Panc1 (cell line): Measurements from ENCODE around the gene EEF1A2. TPM values are rescaled to one million over a fixed set of nuclear protein-coding genes. Genes with fewer than 3 reads are reported as not detected.

Experiments
- ATAC-seq: fragments of 200-7000 bp; cut with Tn5 transposase; 2 replicates; pipeline ENCODE4 v1.9.1; 2020; ENCODE audit warnings: mild to moderate bottlenecking, moderate library complexity
- BruUV-seq: library from RNA; stranded (reverse); fragments of 400-500 nt; replicated peaks from 2 replicates; lab custom pipeline; 2021; lab: Mats Ljungman, UMichigan
- CTCF ChIA-PET: fragments of 300-600 bp; sonication (Branson Sonifier 250); formaldehyde crosslinking; loops from one replicate; lab custom pipeline; 2022; ENCODE audit warnings: antibody characterized with exemption; lab: Charles Lee
- POLR2A ChIA-PET: fragments of 300-600 bp; sonication (Branson Sonifier 250); formaldehyde crosslinking; loops from one replicate; lab custom pipeline; 2022; ENCODE audit warnings: antibody characterized with exemption; lab: Charles Lee
- DNase-seq: peaks from one replicate; pipeline ENCODE4 v3.0.0-alpha.2; 2010; ENCODE audit warnings: low read depth, low spot score
- H3K27ac ChIP-seq: 2 replicates; pipeline ENCODE4 v1.5.1; 2011; ENCODE audit warnings: mild to moderate bottlenecking, low read length, inconsistent platforms
- H3K27me3 ChIP-seq: fragments of 200-500 bp; sonication (Bioruptor generic); 2 replicates; pipeline ENCODE4 v1.6.0; 2014; ENCODE audit warnings: low read length, inconsistent platforms; ENCODE audit not compliant: control insufficient read depth, insufficient read depth
- H3K36me3 ChIP-seq: fragments of 200-500 bp; sonication (Bioruptor generic); 2 replicates; pipeline ENCODE4 v1.5.1; 2014; ENCODE audit warnings: inconsistent platforms, mild to moderate bottlenecking, low read length, moderate library complexity; ENCODE audit not compliant: control insufficient read depth, insufficient read depth
- H3K4me1 ChIP-seq: 2 replicates; pipeline ENCODE4 v1.5.1; 2011; ENCODE audit warnings: inconsistent platforms, mild to moderate bottlenecking, low read length, moderate library complexity; ENCODE audit not compliant: control insufficient read depth, insufficient read depth
- H3K4me3 ChIP-seq, 2 experiments: 2 replicates each; pipeline ENCODE4 v1.5.1; 2011 to 2012; ENCODE audit warnings: low read depth in 2 of 2, low read length in 2 of 2, mild to moderate bottlenecking in 2 of 2, inconsistent platforms in 1 of 2, moderate library complexity in 1 of 2
- H3K9me3 ChIP-seq: fragments of 200-500 bp; sonication (Bioruptor generic); 2 replicates; pipeline ENCODE4 v1.5.1; 2014; ENCODE audit warnings: low read depth, mild to moderate bottlenecking, inconsistent platforms, low read length, moderate library complexity; ENCODE audit not compliant: control insufficient read depth, insufficient read depth
- POLR2AphosphoS5 ChIP-seq: IDR thresholded peaks from 2 replicates; pipeline ENCODE4 v1.6.1; 2012; ENCODE audit warnings: mild to moderate bottlenecking, low read depth, low read length, moderate library complexity
- SIN3A ChIP-seq: IDR thresholded peaks from 2 replicates; pipeline ENCODE4 v1.6.1; 2012; ENCODE audit warnings: low read depth, mild to moderate bottlenecking, low read length, moderate library complexity, borderline replicate concordance; ENCODE audit not compliant: insufficient read depth
- TCF7L2 ChIP-seq: IDR thresholded peaks from 2 replicates; pipeline ENCODE4 v1.6.1; 2011; ENCODE audit warnings: mild to moderate bottlenecking, low read depth, low read length, inconsistent platforms
- in situ Hi-C: cut with HindIII; loops from 2 replicates; pipeline ENCODE4 v1.10.0; 2016; ENCODE audit warnings: low sequenced_read_pairs, low pct_unique_long_range_greater_than_20kb
- intact Hi-C: fragments of 100-400 bp; cut with micrococcal nuclease; formaldehyde crosslinking; loops from one replicate; pipeline ENCODE4 v1.10.0; 2022; ENCODE audit not compliant: unreplicated experiment
- total RNA-seq: library from RNA; stranded (reverse); gene quantifications from one replicate; pipeline ENCODE4 v1.2.1, GENCODE V29; 2021; ENCODE audit not compliant: unreplicated experiment
- TF ChIP-seq, protein P1 (sequence below), 2 experiments: IDR thresholded peaks; 2 replicates each; pipeline ENCODE4 v1.6.1; 2011 to 2012; ENCODE audit warnings: low read depth in 2 of 2, control low read depth in 1 of 2, low read length in 1 of 2, mild to moderate bottlenecking in 1 of 2, moderate library complexity in 1 of 2; ENCODE audit not compliant: insufficient read depth in 1 of 2
- TF ChIP-seq, protein P2 (sequence below): fragments of 450-650 bp; IDR thresholded peaks from 2 replicates; pipeline ENCODE4 v1.5.1; 2017; ENCODE audit warnings: mild to moderate bottlenecking

Gene EEF1A2
- total RNA-seq, 1 experiment from 2014 or later = 178 TPM

DNA sequence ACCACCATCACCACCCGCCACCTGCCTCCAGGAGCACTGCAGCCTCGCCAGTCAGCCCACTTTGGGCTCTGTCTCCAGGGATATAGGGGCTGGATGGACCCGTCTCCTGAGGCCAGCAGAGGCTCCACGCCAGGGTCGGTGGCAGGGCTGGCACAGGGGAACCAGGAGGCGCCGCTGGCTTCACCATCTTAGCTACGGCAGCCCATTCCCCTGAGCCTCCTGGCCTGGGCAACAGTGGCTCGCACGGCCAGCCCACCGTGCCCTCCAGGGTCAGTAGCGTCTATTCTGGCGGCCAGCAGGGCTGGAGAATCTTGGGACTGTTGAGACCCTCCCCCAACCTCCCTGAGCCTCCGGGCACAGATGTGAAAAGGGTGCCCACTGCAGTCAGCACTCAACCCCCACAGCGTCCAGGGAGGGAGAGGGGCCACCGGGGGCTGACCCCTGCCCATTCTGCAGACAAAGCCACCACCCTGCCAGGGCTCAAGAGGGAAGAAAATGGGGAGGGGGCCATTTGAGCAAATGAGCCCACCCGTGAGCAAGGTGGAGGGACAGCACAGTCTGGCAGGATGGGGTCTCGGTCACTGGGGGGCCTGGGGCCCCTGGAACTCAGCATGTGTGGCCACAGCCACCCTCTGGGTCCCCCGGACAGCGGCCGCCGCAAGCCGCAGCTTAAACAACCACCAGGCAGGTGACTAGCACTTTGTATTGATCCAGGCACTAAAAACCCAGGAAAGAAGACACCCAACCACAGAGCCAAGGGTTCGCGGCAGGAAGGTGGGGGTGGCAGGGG is 55.1 kb downstream of the EEF1A2 start:
- Histone ChIP-seq H3K9me3 (no peaks in the 10 kb centered on the region), H3K27ac (no peak overlapping the region), H3K4me1 (peaks cover 9% of the 10 kb centered on the region; the same call in 1 of the 2 replicates), H3K27me3 (no peaks in the 10 kb centered on the region), H3K36me3 (no peaks in the 10 kb centered on the region), H3K4me3 (no peak overlapping the region)
- TF ChIP-seq, protein P1, sequence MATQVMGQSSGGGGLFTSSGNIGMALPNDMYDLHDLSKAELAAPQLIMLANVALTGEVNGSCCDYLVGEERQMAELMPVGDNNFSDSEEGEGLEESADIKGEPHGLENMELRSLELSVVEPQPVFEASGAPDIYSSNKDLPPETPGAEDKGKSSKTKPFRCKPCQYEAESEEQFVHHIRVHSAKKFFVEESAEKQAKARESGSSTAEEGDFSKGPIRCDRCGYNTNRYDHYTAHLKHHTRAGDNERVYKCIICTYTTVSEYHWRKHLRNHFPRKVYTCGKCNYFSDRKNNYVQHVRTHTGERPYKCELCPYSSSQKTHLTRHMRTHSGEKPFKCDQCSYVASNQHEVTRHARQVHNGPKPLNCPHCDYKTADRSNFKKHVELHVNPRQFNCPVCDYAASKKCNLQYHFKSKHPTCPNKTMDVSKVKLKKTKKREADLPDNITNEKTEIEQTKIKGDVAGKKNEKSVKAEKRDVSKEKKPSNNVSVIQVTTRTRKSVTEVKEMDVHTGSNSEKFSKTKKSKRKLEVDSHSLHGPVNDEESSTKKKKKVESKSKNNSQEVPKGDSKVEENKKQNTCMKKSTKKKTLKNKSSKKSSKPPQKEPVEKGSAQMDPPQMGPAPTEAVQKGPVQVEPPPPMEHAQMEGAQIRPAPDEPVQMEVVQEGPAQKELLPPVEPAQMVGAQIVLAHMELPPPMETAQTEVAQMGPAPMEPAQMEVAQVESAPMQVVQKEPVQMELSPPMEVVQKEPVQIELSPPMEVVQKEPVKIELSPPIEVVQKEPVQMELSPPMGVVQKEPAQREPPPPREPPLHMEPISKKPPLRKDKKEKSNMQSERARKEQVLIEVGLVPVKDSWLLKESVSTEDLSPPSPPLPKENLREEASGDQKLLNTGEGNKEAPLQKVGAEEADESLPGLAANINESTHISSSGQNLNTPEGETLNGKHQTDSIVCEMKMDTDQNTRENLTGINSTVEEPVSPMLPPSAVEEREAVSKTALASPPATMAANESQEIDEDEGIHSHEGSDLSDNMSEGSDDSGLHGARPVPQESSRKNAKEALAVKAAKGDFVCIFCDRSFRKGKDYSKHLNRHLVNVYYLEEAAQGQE (IDR thresholded peaks at IDR 0.05; ENCODE audit: insufficient read depth in 1 of 2, low read depth in 2 of 2, low read length in 1 of 2) = no peak
- TF ChIP-seq POLR2AphosphoS5 = no peak
- no peak for DNase-seq
- intact Hi-C loops (no loop called here), in situ Hi-C loops (no loop called here)
- no TSS peak for BruUV-seq
- CTCF ChIA-PET = no interaction called here
- no peak for ATAC-seq
- POLR2A ChIA-PET = no interaction called here

DNA sequence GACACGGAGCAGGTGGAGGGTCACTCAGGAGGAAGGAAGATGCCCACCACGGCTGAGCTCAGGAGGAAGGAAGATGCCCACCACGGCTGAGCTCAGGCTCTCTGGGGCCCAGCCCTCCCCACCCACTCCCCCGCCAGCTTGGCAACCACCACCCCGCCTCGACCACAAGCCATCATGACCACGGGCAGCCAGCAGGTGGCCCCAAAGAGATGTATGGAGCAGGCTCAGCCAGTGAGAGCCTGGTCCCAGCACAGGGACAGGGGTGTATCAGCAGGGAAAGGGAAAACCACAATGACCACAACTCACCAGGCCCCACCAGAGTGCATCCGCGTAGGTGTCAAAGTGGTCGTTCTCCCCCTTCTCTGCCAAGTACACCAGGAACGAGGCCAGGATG is 56.8 kb downstream of the EEF1A2 start:
- H3K36me3 ChIP-seq = no peaks in the 10 kb centered on the region
- no peak overlapping the region for H3K27ac ChIP-seq
- peaks cover 7% of the 10 kb centered on the region; the same call in 1 of the 2 replicates for H3K4me1 ChIP-seq
- in situ Hi-C loops (no loop called here), intact Hi-C loops (no loop called here)
- H3K27me3 ChIP-seq = no peaks in the 10 kb centered on the region
- no peaks in the 10 kb centered on the region for H3K9me3 ChIP-seq
- TF ChIP-seq TCF7L2 (no peak), SIN3A (no peak), POLR2AphosphoS5 (no peak)
- TF ChIP-seq, protein P2, sequence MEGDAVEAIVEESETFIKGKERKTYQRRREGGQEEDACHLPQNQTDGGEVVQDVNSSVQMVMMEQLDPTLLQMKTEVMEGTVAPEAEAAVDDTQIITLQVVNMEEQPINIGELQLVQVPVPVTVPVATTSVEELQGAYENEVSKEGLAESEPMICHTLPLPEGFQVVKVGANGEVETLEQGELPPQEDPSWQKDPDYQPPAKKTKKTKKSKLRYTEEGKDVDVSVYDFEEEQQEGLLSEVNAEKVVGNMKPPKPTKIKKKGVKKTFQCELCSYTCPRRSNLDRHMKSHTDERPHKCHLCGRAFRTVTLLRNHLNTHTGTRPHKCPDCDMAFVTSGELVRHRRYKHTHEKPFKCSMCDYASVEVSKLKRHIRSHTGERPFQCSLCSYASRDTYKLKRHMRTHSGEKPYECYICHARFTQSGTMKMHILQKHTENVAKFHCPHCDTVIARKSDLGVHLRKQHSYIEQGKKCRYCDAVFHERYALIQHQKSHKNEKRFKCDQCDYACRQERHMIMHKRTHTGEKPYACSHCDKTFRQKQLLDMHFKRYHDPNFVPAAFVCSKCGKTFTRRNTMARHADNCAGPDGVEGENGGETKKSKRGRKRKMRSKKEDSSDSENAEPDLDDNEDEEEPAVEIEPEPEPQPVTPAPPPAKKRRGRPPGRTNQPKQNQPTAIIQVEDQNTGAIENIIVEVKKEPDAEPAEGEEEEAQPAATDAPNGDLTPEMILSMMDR = peak; percentile 78; the same call in 1 of the 2 replicates
- BruUV-seq = no TSS peak
- CTCF ChIA-PET = no interaction called here
- peak; percentile 68; the same call in 1 of the 2 replicates for ATAC-seq
- H3K4me3 ChIP-seq = no peak overlapping the region
- POLR2A ChIA-PET = no interaction called here
- no peak for DNase-seq
